ENCODE results near the gene RBM42. TPM values are rescaled to one million over a fixed set of nuclear protein-coding genes. Genes with fewer than 3 reads are reported as not detected.
A peak's percentile ranks its signal among the peaks of the same experiment; 100 is the strongest.

Gene RBM42
- total and polyA plus RNA-seq, 9 of the 15 experiments (the other 6 are each of a cell fraction or from before 2014, with no cell fraction given), result 5.7 to 149 (median 32.4) TPM

GRCh38 chr19:35613574-35613973, 15.3 kb upstream of the RBM42 start:
- no peak overlapping the region; the same call in 1 of the 2 replicates for H3K4me3 ChIP-seq
- ChIA-PET POLR2A (interaction anchor here (0.5 to 1.8 kb wide), 7 partner anchors 10 to 319 kb away, joined by 3 to 7 read pairs (median 4); partner anchors contain the start of genes COX6B1 and ETV2), CTCF (ENCODE audit: low intra/inter-chr PET ratio) (interaction anchor here (0.6 kb wide), 1 partner anchor 537 kb away, joined by 3 read pairs; no protein-coding TSS in a partner anchor)
- no peak overlapping the region for H3K27ac ChIP-seq (ENCODE audit: extremely low read depth, low read depth, low read length)
- H3K9ac ChIP-seq (ENCODE audit: insufficient read depth in 1 of 2, low read depth in 2 of 2, low read length in 2 of 2), result peak overlapping the region; percentile 97; a peak in 1 of 4 replicates
- H3K36me3 ChIP-seq (ENCODE audit: control insufficient read depth, insufficient read depth, low read length), result peaks cover 34% of the 10 kb centered on the region; the same call in 2 of the 3 replicates
- in situ Hi-C loops (cut with MboI), result no loop called here
- no TSS peak for BruUV-seq (replicated peaks)
- no peaks in the 10 kb centered on the region for H3K9me1 ChIP-seq (ENCODE audit: control insufficient read depth, insufficient read depth, low read length)
- intact Hi-C loops (cut with micrococcal nuclease), result no loop called here
- H4K20me1 ChIP-seq (replicated peaks; ENCODE audit: control insufficient read depth, insufficient read depth, low read length), result no peaks in the 10 kb centered on the region
- peaks cover 7% of the 10 kb centered on the region for H3K79me2 ChIP-seq (ENCODE audit: control insufficient read depth, insufficient read depth, low read length)
- peaks cover 7 to 32% of the 10 kb centered on the region in 2 experiments; a peak in 3 of 5 replicates for H3K4me1 ChIP-seq (replicated peaks in 1 of 2; ENCODE audit: control insufficient read depth in 2 of 2, insufficient read depth in 2 of 2, low read length in 2 of 2)
- H3K4me2 ChIP-seq (ENCODE audit: insufficient read depth, low read length), result peak overlapping the region; percentile 98
- DNase-seq (ENCODE audit: extremely low read depth in 1 of 4, low spot score in 3 of 4) (no peak), FAIRE-seq (no peak), ATAC-seq (no peak)
- no peak overlapping the region for H2AFZ ChIP-seq (ENCODE audit: low read depth, low read length)
- H3K9me3 ChIP-seq (replicated peaks; ENCODE audit: control insufficient read depth, insufficient read depth, low read depth, low read length), result no peaks in the 10 kb centered on the region
- no peaks in the 10 kb centered on the region for H3K27me3 ChIP-seq (ENCODE audit: control insufficient read depth in 2 of 2, insufficient read depth in 2 of 2, low read length in 2 of 2)
- WGBS (ENCODE audit: insufficient coverage, low coverage, missing lambda C conversion rate), result 67% methylated on average over 1 of the region's 1 CpG
- TF ChIP-seq MBD1 (CRISPR knock-in tag; IDR thresholded peaks at IDR 0.05) (no peak), TEAD2 (tag; IDR thresholded peaks at IDR 0.05) (no peak), SMC3 (conservative IDR thresholded peaks at IDR 0.05; ENCODE audit: insufficient read depth, low read depth, low read length) (no peak), POLR3A (IDR thresholded peaks at IDR 0.05; ENCODE audit: borderline replicate concordance, extremely low read depth, insufficient read depth, insufficient read length) (no peak), RFX5 (IDR thresholded peaks at IDR 0.05; ENCODE audit: low read depth, low read length) (0 out of 2 replicates have a peak, but pooled peaks have one; percentile 8), RHOXF2B (CRISPR knock-in tag; conservative IDR thresholded peaks at IDR 0.05) (no peak), LCOR (CRISPR knock-in tag; IDR thresholded peaks at IDR 0.05) (no peak), HMG20B (CRISPR knock-in tag; IDR thresholded peaks at IDR 0.05) (no peak)

Data from K562 (cell line).